ENCODE measurements around the gene IL1R2.

DNA sequence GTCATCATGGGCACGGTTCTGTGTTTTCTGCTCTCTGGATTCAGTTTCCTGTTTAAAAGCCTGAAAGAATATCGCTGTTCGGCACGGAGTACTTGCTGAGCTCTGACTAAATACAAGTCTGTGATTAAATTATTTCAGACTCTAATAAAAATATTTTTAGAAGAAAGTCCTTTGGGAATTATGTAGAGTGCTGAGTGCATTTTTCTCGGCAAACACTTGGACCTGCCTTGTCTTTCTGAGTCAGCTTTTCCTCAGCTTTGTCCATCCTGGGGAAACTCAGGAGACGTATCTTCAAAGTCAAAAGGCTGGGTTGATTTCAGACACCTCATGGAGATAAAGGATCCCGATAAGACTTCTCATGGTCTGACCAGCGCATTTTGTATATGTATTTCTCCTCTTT, 45.9 kb downstream of the IL1R2 start:
- no peak for TF ChIP-seq CTCF (IDR thresholded peaks at IDR 0.05; ENCODE audit: insufficient read depth, low read length)
- TF ChIP-seq POLR2AphosphoS5 (IDR thresholded peaks at IDR 0.05; ENCODE audit: low read depth) = no peak
- TF ChIP-seq GABPA (IDR thresholded peaks at IDR 0.05; ENCODE audit: low read depth) = no peak
- TF ChIP-seq, protein P1, sequence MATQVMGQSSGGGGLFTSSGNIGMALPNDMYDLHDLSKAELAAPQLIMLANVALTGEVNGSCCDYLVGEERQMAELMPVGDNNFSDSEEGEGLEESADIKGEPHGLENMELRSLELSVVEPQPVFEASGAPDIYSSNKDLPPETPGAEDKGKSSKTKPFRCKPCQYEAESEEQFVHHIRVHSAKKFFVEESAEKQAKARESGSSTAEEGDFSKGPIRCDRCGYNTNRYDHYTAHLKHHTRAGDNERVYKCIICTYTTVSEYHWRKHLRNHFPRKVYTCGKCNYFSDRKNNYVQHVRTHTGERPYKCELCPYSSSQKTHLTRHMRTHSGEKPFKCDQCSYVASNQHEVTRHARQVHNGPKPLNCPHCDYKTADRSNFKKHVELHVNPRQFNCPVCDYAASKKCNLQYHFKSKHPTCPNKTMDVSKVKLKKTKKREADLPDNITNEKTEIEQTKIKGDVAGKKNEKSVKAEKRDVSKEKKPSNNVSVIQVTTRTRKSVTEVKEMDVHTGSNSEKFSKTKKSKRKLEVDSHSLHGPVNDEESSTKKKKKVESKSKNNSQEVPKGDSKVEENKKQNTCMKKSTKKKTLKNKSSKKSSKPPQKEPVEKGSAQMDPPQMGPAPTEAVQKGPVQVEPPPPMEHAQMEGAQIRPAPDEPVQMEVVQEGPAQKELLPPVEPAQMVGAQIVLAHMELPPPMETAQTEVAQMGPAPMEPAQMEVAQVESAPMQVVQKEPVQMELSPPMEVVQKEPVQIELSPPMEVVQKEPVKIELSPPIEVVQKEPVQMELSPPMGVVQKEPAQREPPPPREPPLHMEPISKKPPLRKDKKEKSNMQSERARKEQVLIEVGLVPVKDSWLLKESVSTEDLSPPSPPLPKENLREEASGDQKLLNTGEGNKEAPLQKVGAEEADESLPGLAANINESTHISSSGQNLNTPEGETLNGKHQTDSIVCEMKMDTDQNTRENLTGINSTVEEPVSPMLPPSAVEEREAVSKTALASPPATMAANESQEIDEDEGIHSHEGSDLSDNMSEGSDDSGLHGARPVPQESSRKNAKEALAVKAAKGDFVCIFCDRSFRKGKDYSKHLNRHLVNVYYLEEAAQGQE (IDR thresholded peaks at IDR 0.05; ENCODE audit: insufficient replicate concordance, low read depth) = no peak
- no peak for TF ChIP-seq SPI1 (IDR thresholded peaks at IDR 0.05; ENCODE audit: borderline replicate concordance, low read depth)

Measured in HL-60 (cell line).